Stimulated activated effector memory CD8-positive, alpha-beta T cell treated with anti-CD3 and anti-CD28 coated beads, Interleukin-12 subunit alpha, Interleukin-12 subunit beta, amount 100 ng/mL, for 72 hours (primary cell): ENCODE measurements around the gene ANTXR1.
"Not testable (repeated sequence)": the region's sequence is repeated elsewhere in the genome, so short reads cannot be mapped to it uniquely, and the experiment has no call there.

Source experiments
- ATAC-seq: fragments of 150-1000 bp; cut with Tn5 transposase; 2 replicates; pipeline ENCODE4 v1.10.0; 2021
- DNase-seq, 2 donors: peaks; one replicate each; pipeline ENCODE4 v3.0.0; 2021 to 2022; ENCODE audit warnings: low spot score in 2 of 2
- H3K27ac Mint-ChIP-seq: one replicate; pipeline ENCODE4 v1.8.0; 2022; ENCODE audit warnings: mild to moderate bottlenecking, mixed read lengths
- H3K36me3 Mint-ChIP-seq: one replicate; pipeline ENCODE4 v1.8.0; 2022; ENCODE audit warnings: mild to moderate bottlenecking, mixed read lengths
- H3K4me1 Mint-ChIP-seq: one replicate; pipeline ENCODE4 v1.8.0; 2022; ENCODE audit warnings: mixed read lengths
- H3K4me3 Mint-ChIP-seq: one replicate; pipeline ENCODE4 v1.8.0; 2022; ENCODE audit warnings: mild to moderate bottlenecking, mixed read lengths
- H3K9me3 Mint-ChIP-seq: one replicate; pipeline ENCODE4 v1.8.0; 2022; ENCODE audit warnings: mixed read lengths

Gene ANTXR1

GRCh38 chr2:69247583-69247982, 234.6 kb downstream of the ANTXR1 start:
- ATAC-seq = no peak
- Mint-ChIP-seq H3K27ac (no peak overlapping the region), H3K9me3 (no peaks in the 10 kb centered on the region), H3K4me3 (no peak overlapping the region), H3K4me1 (no peaks in the 10 kb centered on the region), H3K36me3 (no peaks in the 10 kb centered on the region)
- DNase-seq = no peak

DNA sequence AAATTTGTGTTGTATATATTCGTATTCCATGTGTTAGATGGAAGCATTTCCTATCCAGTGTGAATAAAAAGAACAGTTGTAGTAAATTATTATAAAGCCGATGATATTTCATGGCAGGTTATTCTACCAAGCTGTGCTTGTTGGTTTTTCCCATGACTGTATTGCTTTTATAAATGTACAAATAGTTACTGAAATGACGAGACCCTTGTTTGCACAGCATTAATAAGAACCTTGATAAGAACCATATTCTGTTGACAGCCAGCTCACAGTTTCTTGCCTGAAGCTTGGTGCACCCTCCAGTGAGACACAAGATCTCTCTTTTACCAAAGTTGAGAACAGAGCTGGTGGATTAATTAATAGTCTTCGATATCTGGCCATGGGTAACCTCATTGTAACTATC, 235.3 kb downstream of the ANTXR1 start:
- Mint-ChIP-seq H3K4me1 (no peaks in the 10 kb centered on the region), H3K36me3 (no peaks in the 10 kb centered on the region), H3K27ac (no peak overlapping the region), H3K9me3 (no peaks in the 10 kb centered on the region), H3K4me3 (no peak overlapping the region)
- ATAC-seq (no peak), DNase-seq (no peak)

DNA sequence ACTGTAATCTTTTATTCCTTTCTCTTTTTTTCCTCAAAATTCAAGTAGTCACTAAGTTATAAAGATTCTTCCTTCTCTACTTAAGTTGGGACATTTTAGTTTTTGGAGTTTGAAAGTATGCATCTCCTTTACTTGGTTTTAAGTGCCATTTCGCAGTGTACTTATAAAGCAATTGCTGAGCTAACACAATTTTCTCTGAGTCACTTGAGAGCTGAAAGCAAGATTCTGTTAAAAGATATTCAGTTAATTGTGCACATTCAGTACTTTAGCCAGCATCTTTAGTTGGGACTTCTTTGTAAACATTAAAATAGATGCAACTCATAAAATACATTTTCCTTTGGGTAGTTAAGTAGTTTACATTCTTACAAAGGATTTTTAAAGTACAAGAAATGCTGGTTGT, 238.0 kb downstream of the ANTXR1 start:
- Mint-ChIP-seq H3K9me3 (no peaks in the 10 kb centered on the region), H3K4me1 (no peaks in the 10 kb centered on the region), H3K4me3 (no peak overlapping the region), H3K27ac (no peak overlapping the region), H3K36me3 (no peaks in the 10 kb centered on the region)
- ATAC-seq = no peak
- DNase-seq = no peak

- DNase-seq (no peak), ATAC-seq (no peak)
- Mint-ChIP-seq H3K27ac (no peak overlapping the region), H3K4me1 (no peaks in the 10 kb centered on the region), H3K4me3 (no peak overlapping the region), H3K9me3 (no peaks in the 10 kb centered on the region), H3K36me3 (no peaks in the 10 kb centered on the region)
Observed at GRCh38 chr2:69251943-69252342, 239.0 kb downstream of the ANTXR1 start.

DNA sequence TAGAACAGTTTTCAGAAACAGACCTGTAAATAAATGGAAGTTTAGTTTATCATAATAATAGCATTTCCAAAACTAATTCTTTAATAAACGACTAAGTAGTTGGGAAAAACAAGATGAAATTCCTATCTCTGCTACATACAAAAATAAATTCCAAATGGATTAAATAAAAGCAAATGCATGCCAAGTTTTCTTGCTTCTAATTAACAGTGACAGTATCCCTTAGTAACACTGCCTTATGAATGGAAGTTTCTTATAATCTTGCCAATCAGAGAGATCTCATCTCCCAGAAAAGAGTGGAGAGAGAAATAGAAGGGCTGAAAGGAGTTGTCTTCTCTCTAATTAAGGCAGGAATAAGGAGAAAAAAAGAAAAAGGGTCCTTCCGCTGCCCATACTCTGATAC, 240.1 kb downstream of the ANTXR1 start:
- H3K4me3 Mint-ChIP-seq = no peak overlapping the region
- H3K9me3 Mint-ChIP-seq = peaks cover 4% of the 10 kb centered on the region
- no peak overlapping the region for H3K27ac Mint-ChIP-seq
- H3K36me3 Mint-ChIP-seq = no peaks in the 10 kb centered on the region
- no peaks in the 10 kb centered on the region for H3K4me1 Mint-ChIP-seq
- no peak for ATAC-seq
- DNase-seq = no peak

GRCh38 chr2:69253611-69254301, 240.8 kb downstream of the ANTXR1 start:
- H3K4me1 Mint-ChIP-seq = no peaks in the 10 kb centered on the region
- ATAC-seq = no peak

DNA sequence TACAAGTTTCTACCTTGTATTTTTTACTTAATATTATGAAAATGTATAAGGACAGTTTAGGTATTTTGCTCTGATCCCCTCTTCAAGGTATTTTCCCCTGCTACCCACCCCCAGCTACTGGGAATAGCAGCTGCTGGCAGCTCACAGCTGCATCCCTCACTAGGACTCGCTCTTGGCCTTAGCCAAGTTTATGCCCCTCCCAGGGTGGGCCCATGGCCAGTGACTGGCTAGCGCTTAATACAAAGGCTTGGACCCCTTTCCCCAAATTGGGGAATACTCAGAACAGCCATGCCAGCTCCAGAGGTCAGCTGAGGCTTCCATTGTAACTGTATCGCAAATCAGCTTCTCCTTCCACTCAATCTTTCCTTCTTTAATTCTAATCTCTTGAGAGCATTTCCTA, 242.8 kb downstream of the ANTXR1 start:
- ATAC-seq (no peak), DNase-seq (no peak)
- peaks cover 18% of the 10 kb centered on the region for H3K9me3 Mint-ChIP-seq
- H3K36me3 Mint-ChIP-seq = no peaks in the 10 kb centered on the region
- no peak overlapping the region for H3K27ac Mint-ChIP-seq
- no peak overlapping the region for H3K4me3 Mint-ChIP-seq
- H3K4me1 Mint-ChIP-seq = no peaks in the 10 kb centered on the region

More at GRCh38 chr2:69253611-69254301, 240.8 kb downstream of the ANTXR1 start:
- Mint-ChIP-seq H3K4me3 (no peak overlapping the region), H3K9me3 (peaks cover 8% of the 10 kb centered on the region), H3K36me3 (no peaks in the 10 kb centered on the region), H3K27ac (no peak overlapping the region)
- DNase-seq = no peak

DNA sequence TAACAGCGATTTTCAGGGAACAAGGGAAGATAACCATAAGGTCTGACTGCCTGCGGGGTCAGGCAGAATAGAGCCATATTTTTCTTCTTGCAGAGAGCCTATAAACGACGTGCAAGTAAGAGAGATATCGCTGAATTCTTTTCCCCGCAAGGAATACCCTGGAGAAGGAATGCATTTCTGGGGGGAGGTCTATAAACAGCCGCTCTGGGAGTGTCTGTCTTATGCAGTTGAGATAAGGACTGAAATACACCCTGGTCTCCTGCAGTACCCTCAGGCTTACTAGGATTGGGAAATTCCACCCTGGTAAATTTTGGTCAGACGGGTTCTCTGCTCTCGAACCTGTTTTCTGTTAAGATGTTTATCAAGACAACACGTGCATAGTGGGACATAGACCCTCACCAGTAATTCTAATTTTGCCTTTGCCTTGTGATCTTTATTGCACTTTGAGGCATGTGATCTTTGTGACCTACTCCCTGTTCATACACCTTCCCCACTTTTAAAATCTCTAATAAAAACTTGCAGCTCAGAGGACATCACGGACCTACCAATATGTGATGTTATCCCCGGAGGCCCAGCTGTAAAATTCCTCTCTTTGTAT, 247.1 kb downstream of the ANTXR1 start:
- H3K9me3 Mint-ChIP-seq = peaks cover 21% of the 10 kb centered on the region
- DNase-seq, H3K4me1 Mint-ChIP-seq, H3K36me3 Mint-ChIP-seq, H3K27ac Mint-ChIP-seq, H3K4me3 Mint-ChIP-seq, ATAC-seq: not testable (repeated sequence)

- H3K4me1 Mint-ChIP-seq = no peaks in the 10 kb centered on the region
- H3K27ac Mint-ChIP-seq = no peak overlapping the region
- H3K36me3 Mint-ChIP-seq = no peaks in the 10 kb centered on the region
- H3K4me3 Mint-ChIP-seq = no peak overlapping the region
- DNase-seq (no peak), ATAC-seq (no peak)
- peaks cover 21% of the 10 kb centered on the region for H3K9me3 Mint-ChIP-seq
Observed at GRCh38 chr2:69260666-69261065, 247.7 kb downstream of the ANTXR1 start.

- no peak overlapping the region for H3K4me3 Mint-ChIP-seq
- no peak overlapping the region for H3K27ac Mint-ChIP-seq
- no peaks in the 10 kb centered on the region for H3K9me3 Mint-ChIP-seq
- H3K4me1 Mint-ChIP-seq = no peaks in the 10 kb centered on the region
- DNase-seq (no peak), ATAC-seq (no peak)
- H3K36me3 Mint-ChIP-seq = no peaks in the 10 kb centered on the region
Observed at GRCh38 chr2:69269330-69269729, 256.4 kb downstream of the ANTXR1 start.

- ATAC-seq (no peak), DNase-seq (no peak)
- no peaks in the 10 kb centered on the region for H3K9me3 Mint-ChIP-seq
- H3K4me1 Mint-ChIP-seq = no peaks in the 10 kb centered on the region
- H3K36me3 Mint-ChIP-seq = no peaks in the 10 kb centered on the region
- H3K4me3 Mint-ChIP-seq = no peak overlapping the region
- no peak overlapping the region for H3K27ac Mint-ChIP-seq
Observed at GRCh38 chr2:69271831-69272257, 258.9 kb downstream of the ANTXR1 start.

GRCh38 chr2:69272803-69273471, 260.0 kb downstream of the ANTXR1 start:
- Mint-ChIP-seq H3K4me3 (no peak overlapping the region), H3K27ac (no peak overlapping the region), H3K9me3 (no peaks in the 10 kb centered on the region), H3K4me1 (no peaks in the 10 kb centered on the region), H3K36me3 (no peaks in the 10 kb centered on the region)
- DNase-seq (no peak), ATAC-seq (no peak)

DNA sequence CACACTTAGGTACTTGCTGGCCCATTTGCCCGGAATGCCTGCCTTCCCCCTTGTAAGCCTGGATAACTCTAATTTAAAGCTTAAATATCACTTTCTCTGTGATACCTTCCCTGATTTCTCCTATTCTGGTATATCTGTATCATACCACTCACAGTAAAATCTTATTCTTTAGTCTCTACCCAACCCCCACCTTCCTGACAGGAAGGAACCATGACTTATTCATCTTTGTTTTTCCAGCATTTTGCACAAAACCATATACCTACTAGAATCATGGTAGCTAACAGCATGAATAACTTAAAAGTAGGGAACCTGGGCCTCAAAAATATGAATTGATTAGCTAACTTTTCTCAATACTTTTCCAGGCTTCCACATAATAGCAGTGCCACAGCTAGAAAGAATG, 262.5 kb downstream of the ANTXR1 start:
- ATAC-seq = no peak
- no peak for DNase-seq
- no peak overlapping the region for H3K27ac Mint-ChIP-seq
- H3K4me3 Mint-ChIP-seq = no peak overlapping the region
- H3K4me1 Mint-ChIP-seq = no peaks in the 10 kb centered on the region
- no peaks in the 10 kb centered on the region for H3K9me3 Mint-ChIP-seq
- H3K36me3 Mint-ChIP-seq = no peaks in the 10 kb centered on the region

GRCh38 chr2:69278366-69278765, 265.4 kb downstream of the ANTXR1 start:
- Mint-ChIP-seq H3K4me3 (no peak overlapping the region), H3K9me3 (no peaks in the 10 kb centered on the region), H3K27ac (no peak overlapping the region), H3K36me3 (no peaks in the 10 kb centered on the region), H3K4me1 (no peaks in the 10 kb centered on the region)
- no peak for ATAC-seq
- DNase-seq = no peak

DNA sequence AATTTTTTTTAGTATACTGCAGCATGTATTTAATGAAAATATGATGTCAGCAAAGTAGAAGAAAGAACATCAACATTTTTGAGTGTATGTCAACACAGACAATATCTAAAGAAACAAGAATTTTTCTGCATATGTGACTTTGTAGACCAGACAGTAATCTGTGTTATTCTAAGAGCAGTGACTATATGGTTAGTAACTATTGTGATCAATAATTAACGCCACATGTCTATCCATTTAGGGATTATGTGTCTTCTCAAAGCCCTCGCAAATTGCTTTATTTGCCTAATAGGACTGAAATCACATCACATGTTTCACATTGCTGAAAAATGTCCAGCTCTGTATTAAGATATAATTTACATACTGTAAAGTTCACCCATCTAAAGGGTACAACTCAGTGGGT, 266.2 kb downstream of the ANTXR1 start:
- no peaks in the 10 kb centered on the region for H3K4me1 Mint-ChIP-seq

More for the DNA sequence above, 266.2 kb downstream of the ANTXR1 start:
- H3K36me3 Mint-ChIP-seq = no peaks in the 10 kb centered on the region
- no peak overlapping the region for H3K4me3 Mint-ChIP-seq
- H3K27ac Mint-ChIP-seq = no peak overlapping the region
- ATAC-seq (no peak), DNase-seq (no peak)
- H3K9me3 Mint-ChIP-seq = no peaks in the 10 kb centered on the region
